Middle frontal gyrus (tissue), 1 donor: Measurements from ENCODE around the gene KRT10.
"Not testable (repeated sequence)": the region's sequence is repeated elsewhere in the genome, so short reads cannot be mapped to it uniquely, and the experiment has no call there.

Source experiments
- DNase-seq: peaks from one replicate; pipeline ENCODE4 v3.0.0-alpha.2; 2015; ENCODE audit warnings: low spot score; ENCODE audit errors: extremely low spot score

The KRT10 gene

DNA sequence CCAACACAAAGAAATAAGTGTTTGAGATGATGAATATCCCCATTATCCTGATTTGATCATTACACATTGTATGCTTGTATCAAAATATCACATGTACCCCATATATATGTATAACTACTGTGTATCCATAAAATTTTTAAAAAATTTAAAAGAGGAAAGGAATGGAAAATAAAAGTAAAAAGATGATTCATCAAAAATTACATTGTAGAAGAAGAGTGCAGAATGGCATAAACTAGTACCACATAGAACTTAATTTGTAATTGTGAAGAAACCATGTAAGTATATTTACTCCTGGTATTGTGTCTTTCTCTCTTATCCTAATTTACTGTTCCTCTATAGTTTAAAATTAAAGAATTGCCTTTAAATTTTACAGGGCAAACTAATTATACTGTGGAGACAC, 11.5 kb upstream of the KRT10 start:
- no peak for DNase-seq

DNA sequence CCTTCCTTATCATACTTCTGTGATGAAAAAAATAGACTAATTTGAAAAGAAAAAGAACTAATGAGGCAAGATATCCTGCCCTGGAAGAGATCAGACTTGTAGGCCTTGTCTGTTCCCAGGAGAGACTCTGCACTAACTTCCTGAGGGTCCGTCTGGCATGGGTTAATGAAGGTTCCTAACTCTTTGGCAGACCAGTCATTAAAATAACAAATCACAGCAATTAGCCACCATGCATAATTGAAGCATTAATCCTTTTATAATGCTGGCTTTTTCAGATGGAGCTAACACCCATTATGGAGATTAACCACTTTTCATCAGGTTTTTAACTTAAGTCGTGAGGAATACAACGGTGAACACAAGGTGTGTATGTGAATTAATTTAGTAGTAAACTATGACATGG, 10.4 kb upstream of the KRT10 start:
- no peak for DNase-seq

DNA sequence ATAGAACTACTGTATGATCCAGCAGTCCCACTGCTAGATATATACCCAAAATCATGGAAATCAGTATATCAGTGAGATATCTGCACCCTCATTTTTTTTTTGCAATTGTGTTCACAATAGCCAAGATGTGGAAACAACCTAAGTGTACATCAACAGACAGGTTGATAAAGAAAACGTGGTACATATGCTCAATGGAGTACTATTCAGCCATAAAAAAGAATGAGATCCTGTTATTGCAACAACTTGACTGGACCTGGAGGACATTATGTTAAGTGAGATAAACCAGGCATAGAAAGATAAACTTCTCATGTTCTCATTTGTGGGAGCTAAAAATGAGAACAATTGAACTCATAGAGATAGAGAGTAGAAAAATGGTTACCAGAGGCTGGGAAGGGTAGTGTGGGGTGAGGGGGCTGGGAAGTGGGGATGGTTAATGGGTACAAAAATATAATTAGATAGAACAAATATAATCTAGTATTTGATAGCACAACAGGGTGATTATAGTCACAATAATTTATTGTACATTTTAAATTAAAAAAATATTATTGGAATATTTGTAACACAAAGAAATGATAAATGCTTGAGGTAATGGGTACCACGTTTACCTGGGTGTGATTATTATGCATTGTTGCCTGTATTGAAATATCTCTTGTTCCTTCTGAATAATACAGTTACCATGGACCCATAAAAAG, 7.8 kb upstream of the KRT10 start:
- DNase-seq = no peak

DNA sequence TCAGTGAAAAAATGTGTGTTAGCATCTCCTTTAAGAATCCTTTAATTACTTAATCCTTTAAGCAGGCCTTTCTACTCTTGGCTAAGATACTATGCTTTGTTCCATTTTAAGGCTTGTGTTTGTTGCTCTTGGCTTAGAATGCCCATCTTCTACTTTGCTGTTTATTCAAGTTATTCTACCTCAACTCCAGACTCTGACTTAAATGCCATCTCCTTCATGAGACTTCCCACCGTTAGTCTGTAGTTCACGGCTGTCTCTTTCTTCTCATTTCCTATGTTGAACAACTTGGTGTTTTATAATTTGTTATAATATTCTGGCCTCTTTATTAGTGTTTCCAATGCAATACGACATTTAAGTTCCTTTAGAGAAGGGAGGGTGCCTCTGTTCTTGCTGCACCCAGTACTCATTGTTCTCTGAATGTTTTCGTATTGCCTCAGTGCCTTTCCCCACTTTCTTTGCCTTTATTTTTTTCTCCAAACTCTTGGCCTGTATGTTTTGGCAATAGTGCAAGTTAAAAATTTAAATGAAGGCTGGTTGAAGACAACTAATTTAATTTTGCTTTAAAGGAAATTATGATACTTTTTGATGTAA, 6.1 kb upstream of the KRT10 start:
- DNase-seq = no peak

DNA sequence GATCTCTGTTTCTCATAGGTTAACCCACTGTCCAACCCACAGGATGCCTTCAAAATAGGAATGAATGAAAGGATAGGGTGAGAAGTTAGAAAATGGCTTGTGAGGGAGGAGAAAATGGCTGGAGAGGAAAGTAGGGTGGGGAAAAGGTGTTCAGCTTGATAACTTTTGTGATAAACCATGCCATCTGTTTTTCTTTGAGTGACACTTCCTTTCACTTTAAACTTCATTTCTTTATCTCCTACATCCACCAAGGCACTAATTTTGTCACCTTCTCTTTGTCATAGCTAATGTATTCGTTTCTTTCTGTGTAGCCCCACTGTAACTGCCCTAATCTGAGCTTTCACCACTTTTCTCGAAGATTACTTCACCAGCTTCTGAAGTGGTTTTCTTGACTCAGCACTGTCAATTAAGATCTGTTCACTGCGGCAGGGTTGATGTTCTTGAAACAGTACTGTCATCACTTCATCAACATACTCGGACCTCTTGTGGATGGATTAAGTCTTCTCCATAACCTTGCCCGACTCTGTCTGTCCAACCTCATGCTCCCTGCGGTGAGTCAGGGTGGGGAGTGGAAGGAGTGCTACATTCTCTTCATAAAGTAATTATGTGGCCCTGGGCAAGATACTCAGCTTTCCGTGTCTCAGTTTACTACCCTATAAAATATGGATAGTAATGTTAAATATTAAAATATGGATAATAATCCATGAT, 5.5 kb upstream of the KRT10 start:
- DNase-seq = no peak

DNA sequence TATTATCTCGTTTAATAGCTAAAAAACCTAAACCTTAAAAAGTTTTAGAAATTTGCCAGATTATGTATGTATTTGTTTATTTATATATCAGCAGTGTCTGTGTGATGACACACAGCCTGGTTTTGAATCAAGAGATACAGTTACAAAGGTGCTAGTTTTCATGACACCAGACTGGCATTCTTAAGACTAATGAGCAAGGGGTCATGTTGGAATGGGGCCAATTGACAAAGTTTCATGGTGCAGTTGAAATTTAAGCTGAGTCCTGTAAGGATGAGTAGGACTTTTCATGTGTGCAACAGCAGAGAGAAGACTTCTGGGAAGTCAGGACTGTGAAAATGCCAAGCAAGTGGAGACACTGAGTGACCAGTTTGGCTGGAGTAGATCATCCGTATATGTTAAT, 3.2 kb upstream of the KRT10 start:
- no peak for DNase-seq

DNA sequence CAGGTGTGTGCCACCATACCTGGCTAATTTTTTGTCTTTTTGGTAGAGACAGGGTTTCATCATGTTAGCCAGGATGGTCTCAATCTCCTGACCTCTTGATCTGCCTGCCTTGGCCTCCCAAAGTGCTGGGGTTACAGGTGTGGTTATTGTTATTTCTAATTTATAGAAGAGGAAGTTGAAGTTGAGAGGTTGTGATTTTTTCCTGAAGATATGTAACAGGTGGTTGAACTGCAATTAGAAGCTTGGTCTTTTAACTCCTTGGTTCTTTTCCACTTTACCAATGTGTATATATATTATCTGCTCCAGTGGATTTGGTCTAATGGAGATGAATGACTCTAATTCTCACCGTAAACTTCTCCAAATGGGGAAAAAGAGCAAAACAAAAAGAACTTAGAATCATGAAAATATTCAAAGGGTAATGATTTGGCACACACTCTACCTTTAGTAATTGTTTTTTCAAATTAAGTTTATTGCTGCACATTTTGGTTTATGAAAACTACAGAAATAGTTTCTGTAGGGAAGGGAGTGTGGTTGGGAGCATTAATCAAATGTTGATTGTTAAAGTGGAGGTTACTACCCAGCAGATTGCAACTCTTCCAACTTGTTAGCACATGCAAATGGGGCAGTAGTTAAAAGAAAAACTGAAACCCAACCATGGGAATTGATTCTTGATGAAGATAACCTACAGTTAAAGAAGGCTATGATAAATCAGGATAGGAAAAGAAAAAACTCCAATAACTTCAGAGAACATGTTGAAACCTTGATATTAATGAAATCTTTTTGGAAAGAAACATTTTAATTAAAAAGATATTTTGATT, 1.8 kb upstream of the KRT10 start:
- DNase-seq = no peak

DNA sequence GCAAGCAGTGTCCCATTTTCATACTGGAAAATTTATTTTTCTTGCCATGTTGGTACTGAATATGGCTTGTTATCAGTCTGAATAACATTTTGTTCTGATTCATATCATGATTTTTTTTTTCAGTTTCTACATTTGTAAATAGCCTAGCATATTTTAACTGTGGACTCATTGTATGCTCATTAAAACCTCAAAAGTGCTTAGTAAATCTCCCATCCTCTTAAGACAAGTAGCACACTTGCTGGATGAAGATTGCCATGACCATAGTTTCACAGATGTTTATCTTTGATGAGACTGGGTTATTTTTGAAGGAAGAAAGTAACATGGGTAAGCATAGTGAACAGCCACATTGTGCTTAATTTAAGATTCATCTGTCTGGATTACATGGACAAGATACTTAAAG, 878 bp downstream of the KRT10 start:
- no peak for DNase-seq

DNA sequence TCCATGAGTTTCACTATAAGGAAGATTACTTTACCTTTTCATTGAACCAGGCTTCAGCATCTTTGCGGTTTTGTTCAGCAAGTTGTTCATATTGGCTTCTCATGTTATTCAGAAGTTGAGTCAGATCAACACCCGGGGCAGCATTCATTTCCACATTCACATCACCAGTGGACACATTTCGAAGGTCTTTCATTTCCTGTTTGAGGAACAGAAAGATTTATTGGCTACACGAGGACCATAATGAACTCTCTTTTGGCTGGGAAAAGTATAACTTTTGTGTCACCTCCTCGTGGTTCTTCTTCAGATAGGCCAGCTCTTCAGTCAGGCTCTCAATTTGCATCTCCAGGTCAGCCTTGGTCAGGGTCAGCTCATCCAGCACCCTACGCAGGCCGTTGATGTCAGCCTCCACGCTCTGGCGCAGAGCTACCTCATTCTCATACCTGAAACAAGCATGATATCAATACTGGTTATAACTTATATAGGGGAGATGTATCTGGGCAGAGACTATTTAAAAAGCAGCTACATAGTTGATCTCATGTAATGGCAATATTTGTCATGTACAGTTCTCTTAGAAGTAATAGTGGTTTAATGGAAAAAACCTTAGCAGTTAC, 2.1 kb downstream of the KRT10 start:
- no peak for DNase-seq

DNA sequence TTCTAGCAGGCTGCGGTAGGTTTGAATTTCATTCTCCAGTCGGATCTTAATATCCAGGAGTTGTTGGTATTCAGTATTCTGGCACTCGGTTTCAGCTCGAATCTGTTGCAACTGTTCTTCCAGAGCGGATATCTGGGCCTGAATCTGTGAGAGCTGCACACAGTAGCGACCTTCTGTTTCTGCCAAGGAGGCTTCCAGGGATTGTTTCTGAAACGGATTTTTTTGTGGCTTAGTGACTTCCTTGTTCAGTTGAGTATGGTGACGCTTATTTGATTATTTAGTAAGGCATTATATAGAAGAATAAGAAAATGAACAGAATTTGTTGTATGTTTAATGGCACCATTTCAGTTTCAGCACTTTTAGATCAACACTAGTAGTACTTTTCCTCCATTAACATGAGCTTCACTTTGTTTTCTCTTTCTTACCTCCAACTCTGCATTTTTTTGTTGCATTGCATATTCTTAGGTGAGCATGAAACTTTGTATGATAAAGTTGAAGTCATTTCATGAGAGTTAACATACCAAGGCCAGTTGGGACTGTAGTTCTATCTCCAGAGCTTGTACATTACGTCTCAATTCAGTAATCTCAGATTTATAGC, 2.8 kb downstream of the KRT10 start:
- DNase-seq = no peak

DNA sequence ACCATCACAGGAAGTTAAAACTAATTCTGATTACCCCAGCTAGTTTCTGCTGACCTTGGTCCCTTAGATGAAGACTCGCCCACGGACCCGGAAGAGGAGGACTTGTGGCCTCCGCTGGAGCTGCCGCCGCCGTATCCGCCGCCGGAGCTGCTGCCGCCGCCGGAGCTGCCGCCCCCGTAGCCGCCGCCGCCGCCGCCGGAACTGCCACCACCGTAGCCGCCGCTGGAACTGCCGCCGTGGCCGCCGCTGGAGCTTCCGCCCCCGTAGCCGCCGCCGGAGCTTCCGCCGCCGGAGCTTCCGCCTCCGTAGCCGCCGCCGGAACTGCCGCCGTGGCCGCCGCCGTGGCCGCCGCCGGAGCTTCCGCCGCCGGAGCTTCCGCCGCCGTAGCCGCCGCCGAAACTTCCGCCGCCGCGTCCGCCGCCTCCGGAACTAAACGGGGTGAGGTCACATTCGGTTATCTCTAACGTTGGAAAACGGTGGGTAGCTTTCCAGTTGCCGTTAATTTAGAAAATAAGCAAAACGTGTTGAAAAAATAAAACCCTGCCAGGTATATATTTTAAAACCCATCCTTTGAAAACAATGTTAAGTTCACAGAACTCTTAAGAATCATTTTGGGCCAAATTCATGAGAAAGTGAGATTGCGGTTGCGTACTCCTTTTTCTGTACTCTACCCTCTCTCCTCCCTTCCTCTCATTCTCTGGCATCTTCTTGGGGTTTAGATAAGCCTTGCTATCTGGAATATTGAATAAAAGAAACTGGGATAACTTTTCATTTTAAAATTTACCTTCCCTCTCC, 3.5 kb downstream of the KRT10 start:
- DNase-seq = peak; percentile 46

DNA sequence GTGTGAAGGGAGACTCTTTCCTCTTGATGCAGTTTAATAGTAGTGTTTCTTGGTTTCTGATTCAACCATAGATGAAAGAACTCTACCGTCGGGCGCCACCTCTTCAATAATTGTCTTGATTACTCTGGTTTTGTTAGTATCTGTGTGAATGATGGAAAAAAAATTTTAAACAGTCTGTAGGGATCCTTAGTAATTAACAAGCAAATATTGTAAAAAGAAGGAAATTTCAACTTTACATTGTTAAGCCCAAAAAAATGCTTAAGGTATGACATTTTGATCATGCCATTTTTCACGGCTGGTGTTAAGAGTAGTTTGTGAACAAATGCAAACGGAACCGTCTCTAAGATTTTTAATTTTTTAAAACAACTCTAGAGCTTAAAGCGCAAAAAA, 4.1 kb downstream of the KRT10 start:
- no peak for DNase-seq

DNA sequence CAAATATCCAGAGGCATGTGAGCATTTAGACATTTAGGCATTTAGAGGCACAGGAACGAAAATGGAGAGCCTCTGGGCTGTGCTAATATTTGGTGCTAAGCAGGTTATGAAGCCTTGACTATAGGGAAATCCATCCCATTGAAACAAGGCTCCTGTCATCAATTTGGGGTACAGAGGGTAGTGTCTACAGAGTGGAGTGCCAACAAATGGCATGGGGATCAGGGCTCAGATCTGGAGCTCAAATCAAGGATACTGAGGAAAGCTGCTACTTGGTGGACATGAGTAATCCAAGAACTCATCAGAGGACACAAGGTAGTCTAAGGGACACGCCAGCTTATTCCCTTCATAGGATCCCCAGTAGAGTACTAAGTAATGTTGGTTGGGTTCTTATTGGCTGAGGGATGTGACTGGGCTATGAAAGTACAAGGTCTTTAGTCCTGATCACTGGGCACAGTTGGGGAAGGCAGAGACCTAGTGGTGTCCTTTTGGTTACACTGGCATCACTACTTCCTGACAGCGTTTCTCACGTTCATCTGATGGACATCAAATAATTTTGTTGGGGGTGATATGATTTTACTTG, 5.2 kb downstream of the KRT10 start:
- no peak for DNase-seq

DNA sequence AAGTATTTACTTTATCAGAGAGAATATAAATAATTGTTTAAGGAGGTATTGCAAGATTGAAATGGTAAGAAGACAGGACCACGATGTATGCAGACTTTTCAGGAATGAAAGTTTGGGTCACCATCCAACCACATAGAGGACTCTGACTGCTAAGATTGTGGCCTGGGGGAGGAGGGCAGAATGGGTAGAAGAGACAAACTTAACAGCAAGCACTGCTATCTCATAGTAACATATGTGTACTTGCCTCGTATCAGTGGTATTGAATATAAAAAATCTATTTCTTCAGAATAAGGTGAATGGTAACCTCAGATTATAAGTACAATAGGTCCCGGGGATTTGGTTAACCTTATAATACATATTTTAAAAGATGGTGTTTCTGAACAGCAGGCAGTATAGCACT, 5.8 kb downstream of the KRT10 start:
- no peak for DNase-seq

DNA sequence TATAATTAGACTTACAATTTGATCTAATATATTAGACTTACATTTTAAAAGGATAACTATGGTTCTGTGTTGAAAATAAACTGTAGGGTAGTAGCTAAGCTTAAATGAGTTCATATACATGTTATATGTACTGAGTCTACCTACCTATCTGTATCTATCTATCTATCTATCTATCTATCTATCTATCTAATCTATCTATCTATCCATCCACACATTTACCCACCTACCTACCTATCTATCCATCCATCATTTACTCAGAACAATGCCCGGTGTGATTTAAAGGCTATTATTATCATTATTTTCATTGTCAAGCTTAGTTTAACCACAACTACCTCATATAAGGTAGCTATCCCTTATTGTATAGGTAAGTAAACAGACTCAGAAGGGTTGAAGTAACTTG, 7.0 kb downstream of the KRT10 start:
- DNase-seq = no peak

DNA sequence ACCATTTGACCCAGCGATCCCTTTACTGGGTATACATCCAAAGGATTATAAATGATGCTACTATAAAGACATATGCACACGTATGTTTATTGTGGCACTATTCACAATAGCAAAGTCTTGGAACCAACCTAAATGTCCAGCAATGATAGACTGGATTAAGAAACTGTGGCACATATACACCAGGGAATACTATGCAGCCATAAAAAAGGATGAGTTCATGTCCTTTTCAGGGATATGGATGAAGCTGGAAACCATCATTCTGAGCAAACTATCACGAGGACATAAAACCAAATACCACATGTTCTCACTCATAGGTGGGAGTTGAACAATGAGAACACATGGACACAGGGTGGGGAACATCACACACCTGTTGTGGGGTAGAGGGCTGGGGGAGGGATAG, 7.8 kb downstream of the KRT10 start:
- not testable (repeated sequence) for DNase-seq

DNA sequence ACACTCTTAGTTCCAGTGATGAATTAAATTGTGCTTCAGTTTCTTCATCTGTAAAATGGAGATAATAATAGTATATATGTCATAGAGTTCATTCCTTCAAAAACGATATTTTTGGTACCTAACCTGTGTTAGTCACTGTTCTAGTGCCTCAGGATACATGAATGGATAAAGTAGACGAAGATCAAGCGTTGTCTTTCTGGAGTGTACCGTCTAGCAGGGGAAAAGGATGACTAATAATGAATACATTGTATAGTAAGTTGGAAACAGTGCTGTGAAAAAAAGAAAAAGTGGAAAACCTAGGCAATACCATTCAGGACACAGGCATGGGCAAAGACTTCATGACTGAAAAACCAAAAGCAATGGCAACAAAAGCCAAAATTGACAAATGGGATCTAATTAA, 8.6 kb downstream of the KRT10 start:
- DNase-seq = no peak

DNA sequence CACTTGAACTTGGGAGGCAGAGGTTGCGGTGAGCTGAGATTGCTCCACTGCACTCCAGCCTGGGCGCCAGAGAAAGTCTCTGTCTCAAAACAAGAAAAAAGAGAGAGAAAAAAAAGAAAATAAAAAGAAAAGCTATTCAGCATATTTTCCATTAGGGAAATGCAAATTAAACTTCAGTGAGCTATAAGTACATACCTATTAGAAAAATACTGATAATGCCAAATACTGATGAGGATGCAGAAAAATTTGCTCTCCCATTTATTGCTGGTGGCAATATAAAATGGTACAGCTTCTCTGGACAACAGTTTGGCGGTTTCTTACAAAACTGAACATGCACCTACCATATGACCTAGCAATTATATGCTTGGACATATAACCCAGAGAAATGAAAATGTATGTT, 9.8 kb downstream of the KRT10 start:
- no peak for DNase-seq

DNA sequence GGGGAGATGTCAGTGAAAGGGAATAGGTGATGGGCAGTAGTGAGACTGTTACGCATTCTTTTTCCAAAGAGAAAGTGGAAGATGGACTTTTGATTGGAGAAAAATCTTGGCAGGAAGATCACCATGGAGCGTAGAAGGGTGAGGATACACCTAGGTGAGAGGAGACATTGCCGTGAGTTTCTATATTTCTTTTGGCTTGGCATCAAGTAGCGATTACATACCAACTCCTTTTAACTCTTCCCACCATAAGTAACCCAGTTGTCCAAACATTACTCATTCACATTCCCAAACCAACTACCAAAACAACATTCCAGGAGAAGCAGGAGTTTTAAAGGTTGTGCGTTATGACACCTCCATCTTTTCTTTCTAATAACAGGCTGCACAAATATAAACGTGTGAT, 11.9 kb downstream of the KRT10 start:
- DNase-seq = no peak
